GM19099 (cell line): Measurements from ENCODE around the gene ZNF41.

Experiments
- POLR2A ChIP-seq: IDR thresholded peaks from 3 replicates; pipeline ENCODE4 v1.6.1; 2011; ENCODE audit warnings: low read depth; ENCODE audit not compliant: insufficient read length; ENCODE audit errors: extremely low read depth

The ZNF41 gene

GRCh38 chrX:47446971-47447370 is 36.1 kb downstream of the ZNF41 start:
- TF ChIP-seq POLR2A, result no peak

GRCh38 chrX:47446431-47446830 is 36.6 kb downstream of the ZNF41 start:
- TF ChIP-seq POLR2A, result no peak

GRCh38 chrX:47430925-47431324 is 52.1 kb downstream of the ZNF41 start:
- TF ChIP-seq POLR2A, result no peak

- no peak for TF ChIP-seq POLR2A
Measured at GRCh38 chrX:47422444-47422843, 60.6 kb downstream of the ZNF41 start.

- no peak for TF ChIP-seq POLR2A
Measured at GRCh38 chrX:47420962-47421361, 62.1 kb downstream of the ZNF41 start.

- no peak for TF ChIP-seq POLR2A
Measured at GRCh38 chrX:47420265-47420664, 62.8 kb downstream of the ZNF41 start.

GRCh38 chrX:47413179-47413594 is 69.8 kb downstream of the ZNF41 start:
- no peak for TF ChIP-seq POLR2A
